CD4-positive, alpha-beta T cell treated with Interferon alpha-2 for 1 hour (primary cell): ENCODE measurements around the gene RBM46.

Experiments
- DNase-seq, 2 donors: peaks; one replicate each; pipeline ENCODE4 v3.0.0-alpha.2; 2020 to 2022

RBM46 gene, protein sequence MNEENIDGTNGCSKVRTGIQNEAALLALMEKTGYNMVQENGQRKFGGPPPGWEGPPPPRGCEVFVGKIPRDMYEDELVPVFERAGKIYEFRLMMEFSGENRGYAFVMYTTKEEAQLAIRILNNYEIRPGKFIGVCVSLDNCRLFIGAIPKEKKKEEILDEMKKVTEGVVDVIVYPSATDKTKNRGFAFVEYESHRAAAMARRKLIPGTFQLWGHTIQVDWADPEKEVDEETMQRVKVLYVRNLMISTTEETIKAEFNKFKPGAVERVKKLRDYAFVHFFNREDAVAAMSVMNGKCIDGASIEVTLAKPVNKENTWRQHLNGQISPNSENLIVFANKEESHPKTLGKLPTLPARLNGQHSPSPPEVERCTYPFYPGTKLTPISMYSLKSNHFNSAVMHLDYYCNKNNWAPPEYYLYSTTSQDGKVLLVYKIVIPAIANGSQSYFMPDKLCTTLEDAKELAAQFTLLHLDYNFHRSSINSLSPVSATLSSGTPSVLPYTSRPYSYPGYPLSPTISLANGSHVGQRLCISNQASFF

DNA sequence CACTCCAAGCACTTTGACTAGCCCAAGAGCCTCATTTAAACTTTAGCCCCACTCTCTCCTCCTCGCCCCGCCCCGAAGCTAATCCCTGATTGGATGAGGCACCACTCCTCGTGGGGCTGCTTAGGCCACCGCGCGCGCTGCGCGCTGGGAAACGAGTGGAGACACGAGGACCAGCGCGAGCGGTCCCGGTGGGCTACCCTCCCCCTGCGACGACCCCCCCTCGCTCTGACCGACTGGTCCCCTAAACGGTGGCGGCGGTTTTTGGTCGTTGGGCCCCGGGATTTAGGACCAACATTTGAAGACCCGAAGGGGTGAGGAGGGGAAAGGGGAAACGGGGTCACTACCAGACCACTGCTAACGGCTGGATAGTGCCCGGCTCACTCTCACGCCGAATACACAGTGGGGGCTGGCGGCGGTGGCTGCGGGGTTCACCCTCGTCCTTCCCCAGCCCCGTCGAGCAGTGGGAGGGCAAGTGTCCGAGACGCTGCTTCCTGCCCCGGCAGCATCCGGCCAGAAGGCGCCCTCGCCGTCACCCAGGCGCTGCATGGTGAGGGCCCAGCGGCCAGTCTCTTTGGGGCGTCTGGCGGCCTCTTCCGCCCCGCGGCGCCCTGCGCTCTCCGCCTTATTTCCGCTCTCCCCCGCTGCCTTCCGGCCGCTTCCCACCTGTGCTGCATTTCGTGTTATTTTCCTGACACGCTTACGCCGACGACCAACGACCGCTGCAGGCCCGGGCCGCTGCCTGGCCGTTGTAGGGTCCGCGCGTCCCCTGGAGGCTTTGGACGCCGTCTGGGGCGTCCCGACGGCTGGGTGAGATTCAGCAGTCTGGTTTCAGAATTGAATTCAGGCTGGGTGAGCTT, at the start of gene RBM46:
TSS of gene RBM46 (plus strand) at position 147 of the 857 bp plus-strand sequence. CDS start 15,481 bp downstream, outside the sequence.
- no peak for DNase-seq

DNA sequence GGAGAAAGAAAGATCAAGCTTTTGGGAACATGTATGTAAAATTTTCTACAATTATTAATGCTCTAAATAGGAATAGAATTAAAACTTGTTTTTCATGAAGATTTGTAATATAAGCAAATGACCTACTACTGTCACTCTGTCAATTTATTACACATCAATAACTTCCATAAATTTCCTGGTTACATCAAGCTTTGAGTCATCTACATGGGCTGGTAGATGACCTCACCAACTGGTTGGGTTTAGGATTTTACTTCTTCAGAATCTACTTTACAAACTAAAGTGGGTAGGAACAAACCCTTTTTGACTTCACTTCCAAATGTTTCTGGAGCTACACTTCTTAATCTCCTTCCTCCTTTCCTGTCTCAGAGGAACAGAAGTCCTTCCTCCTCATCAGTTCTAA, 49.3 kb upstream of the RBM46 start:
- no peak for DNase-seq

DNA sequence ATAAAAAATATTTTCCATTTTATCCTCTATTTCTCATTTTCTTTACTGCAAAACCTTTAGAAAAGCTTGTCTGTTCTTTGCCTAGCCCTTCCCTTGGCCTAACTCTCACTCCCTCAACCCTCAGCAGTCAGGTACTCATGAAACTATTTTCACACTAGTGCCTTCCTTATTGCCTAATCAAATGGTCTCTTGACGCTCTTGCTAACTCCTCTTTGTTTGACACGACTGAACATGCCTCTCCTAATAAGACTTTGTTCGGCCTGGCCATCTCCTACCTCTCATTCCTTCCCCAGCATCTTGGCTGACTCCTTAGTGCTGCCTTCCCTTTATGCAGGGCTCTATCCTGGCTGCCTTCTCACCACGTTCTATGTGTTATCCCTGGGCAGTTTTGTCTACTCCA, 48.4 kb upstream of the RBM46 start:
- DNase-seq = no peak

DNA sequence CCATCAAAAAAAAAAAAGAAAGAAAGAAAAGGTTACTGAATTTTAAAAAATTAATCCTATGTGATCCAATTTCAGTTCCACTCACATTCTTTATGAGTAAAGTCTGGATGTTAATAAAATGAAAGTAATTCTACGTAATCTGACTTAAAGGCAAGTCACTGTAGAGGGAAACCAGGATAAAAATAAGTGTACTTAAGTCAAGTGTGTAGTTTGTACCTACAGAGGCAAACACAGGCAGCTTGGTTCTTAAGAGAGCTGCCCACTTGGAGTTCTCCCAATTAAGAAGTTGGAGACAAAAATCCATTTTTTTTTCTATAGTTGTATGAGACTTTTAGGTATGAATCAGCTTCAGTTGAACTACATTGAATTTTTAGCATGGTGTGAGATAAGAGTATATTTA, 44.3 kb upstream of the RBM46 start:
- no peak for DNase-seq

DNA sequence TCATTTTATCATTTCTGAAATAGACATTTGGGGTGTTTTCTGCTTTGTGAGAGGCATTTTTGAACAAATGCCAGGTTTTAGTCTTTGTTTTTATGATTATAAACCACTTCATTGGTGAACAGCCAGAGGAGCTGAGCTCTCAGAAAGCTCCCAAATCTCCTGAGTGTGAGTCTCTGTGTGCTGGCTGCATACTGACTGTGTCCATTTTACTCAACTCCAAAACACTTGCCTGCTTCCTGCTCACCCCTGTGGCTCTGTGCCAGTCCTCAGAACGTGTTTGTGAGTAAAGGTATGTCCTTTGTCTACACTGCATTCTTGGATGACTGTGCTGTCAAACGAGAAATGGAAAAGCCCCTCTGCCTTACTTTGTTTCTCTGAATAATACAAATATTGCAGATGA, 42.6 kb upstream of the RBM46 start:
- no peak for DNase-seq

DNA sequence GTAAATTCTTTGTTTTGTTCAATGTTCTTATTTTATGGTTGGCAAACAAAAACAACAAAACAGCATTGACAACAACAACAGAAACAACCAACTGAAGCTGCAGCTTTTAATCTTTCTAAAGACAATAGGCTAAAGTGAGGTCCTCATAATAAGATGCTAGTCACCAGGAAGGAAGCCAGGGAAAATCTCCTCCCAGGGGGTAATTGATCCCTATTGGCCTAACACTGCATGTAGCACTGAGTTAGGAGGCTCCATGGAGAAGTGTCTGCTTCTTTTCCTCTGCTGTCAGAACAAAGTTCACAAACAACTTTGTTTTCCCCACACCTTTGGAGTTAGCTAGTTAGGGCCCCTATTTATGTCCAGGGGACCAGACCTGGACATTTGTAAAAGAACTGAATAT, 42.0 kb upstream of the RBM46 start:
- DNase-seq = no peak

DNA sequence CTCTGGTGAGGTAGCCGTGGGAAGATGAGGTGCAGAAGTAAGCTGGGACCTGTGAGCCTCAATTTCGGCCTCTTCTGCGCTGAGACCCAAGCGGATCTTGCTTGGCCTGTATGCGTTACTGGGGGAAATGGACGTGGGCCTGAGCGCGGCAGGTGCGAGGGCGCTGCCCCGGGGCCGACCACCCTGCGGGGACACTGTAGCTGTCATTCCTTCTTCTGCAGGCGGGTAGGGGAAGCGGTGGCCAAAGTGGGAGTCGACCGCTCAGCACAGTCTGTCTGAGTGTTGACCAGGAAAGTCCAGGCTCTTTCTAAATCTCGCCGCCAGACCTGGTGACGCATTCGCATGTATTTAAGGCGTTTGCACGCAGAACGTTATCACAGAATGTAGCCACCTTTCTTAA, 40.6 kb upstream of the RBM46 start:
- no peak for DNase-seq

DNA sequence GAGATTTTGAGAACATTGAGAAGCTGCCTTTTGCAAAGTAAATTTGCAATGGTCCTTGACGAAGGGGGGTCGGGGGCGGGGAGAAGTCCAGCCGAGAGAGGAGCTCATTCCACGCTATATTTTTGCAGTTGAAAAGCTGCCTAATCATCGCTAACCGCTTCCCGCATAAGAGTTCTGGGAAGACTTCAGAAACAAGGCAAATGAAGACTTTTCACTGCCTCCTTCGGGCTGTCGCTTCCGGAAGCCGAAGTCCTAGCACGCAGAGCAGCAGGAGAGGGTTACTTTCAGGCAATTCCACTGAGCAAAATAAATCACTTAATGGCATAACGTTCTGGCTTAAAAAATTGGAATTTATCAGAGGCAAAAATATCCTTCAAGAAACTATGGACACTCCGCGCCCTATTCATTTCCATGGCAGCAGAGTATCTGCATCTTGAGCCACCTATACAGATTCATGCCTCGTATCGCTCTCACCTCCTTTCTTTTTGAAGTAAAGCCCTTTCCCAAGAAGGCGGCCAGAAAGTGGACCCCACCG, 39.9 kb upstream of the RBM46 start:
- DNase-seq = no peak

DNA sequence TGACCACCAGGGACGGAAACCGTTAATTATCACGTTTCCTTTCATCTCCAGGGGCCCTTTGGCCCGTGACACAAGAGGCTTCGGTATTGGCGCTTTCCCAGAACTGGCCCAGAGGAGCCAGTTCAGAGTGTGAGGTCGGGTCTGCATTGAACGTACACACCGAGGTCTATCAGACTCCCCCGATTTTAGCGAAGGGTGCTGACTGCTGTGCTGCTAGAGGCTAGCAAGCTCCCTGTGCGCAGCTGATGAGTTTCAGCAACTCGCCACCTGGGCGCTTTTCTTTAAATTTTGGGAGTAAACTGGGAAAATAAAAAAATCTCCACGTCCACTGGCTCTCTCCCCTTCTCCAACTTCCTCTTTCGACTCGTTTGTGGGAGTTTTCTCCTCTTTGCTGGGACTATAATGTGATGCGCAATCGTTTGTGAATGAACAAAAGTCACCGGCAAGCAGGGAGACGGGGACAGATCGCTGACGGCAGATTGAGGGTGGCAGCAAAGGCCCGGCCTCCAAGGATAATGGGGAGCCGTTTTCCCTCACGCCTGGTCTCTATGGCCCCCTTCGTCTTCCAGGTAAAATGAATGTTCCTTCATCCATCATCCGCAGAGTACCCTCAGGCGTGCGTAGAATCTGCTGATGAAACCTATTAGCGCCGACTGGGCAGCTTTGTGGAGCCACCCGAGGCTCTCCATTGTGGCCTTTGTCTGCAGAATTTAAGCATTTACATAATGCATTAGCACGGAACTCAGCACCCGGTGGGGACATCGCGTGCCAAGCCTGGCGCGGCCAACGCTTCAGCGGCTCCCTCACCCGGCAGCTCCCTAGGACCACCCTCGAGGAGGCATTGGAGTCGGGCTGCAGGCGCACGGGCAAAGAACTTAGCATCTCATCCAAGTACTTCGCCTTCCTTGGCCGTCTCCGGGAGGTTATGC, 38.9 kb upstream of the RBM46 start:
- no peak for DNase-seq

DNA sequence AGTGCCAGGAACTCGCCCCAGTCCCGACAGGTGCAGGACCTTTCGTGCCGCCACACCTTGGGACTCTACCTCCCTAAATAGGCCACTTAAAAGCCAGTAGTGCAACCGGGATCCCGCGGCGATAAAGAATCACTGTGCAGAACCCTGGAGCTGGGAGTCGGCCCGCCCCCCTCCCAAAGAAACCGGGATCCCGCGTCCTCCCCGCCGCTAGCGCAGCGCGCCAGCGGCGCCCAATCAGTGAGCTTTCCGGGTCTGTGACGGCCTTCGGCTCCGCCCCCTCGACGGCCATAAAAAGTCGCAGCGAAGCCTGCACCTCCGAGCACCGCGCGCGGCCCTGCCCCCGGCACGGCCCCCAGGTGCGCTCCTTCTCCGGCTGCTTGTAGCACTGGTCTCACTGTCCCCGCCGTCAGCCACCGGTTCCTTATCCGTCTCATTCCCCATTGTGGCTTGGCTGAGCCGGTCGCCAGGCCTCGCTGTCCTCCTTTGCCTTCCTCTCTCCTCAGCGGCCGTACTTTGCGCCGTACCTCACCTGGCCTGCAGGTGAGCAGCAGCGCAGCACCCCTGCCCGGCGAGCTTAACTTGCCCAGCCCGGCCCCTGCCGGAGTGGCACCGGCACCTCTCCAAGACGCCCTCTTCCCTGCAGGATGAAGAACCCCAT, 37.3 kb upstream of the RBM46 start, which contains the start of gene LRAT:
TSS of gene LRAT (plus strand) at position 318 of the 658 bp plus-strand sequence. CDS start at position 645, 327 bp downstream.
- DNase-seq = peak in 1 of 2 donors; percentile 37

DNA sequence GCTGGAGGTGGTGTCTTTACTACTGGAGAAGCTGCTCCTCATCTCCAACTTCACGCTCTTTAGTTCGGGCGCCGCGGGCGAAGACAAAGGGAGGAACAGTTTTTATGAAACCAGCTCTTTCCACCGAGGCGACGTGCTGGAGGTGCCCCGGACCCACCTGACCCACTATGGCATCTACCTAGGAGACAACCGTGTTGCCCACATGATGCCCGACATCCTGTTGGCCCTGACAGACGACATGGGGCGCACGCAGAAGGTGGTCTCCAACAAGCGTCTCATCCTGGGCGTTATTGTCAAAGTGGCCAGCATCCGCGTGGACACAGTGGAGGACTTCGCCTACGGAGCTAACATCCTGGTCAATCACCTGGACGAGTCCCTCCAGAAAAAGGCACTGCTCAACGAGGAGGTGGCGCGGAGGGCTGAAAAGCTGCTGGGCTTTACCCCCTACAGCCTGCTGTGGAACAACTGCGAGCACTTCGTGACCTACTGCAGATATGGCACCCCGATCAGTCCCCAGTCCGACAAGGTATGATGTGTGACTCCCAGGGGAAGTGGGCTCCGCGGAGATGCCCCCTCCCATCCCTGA, 36.6 kb upstream of the RBM46 start:
- DNase-seq = no peak

DNA sequence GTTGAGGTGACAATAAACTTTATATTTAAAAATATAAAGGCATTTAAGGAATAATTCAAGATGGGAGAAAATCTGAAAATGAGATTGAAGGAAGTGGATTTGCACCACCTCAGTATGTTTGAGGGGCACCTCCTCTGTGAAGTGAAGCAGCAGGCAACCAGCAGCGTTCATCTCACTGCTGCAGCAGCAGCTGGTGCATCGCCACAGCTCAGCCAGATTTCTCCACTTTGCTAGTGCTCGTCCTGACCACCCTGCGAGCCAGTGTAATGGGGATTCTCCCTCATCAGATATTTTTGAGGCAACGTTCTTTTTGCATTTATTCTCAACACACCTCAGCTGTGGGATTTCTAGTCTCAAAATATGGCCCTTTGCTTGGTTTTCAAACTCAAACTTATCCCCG, 23.4 kb upstream of the RBM46 start:
- DNase-seq = no peak

DNA sequence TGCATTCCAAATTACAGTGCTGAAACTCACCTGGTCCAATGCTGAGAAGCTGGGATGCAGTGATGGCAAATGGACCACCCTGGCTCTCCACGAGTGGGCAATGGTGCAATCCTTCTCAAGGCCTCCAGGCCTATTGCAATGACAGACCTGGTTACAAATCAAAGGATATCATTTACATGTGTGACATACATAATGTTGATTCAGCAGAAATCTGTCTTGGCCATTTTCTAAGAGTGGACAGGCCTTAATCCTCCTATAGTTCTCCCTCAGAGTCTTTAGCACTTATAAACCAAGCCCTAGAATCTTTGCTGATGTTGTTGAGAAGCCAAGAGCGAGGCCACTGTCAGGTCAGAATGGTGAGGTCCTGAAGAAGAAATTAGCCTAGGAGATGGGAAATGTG, 20.2 kb upstream of the RBM46 start:
- no peak for DNase-seq

DNA sequence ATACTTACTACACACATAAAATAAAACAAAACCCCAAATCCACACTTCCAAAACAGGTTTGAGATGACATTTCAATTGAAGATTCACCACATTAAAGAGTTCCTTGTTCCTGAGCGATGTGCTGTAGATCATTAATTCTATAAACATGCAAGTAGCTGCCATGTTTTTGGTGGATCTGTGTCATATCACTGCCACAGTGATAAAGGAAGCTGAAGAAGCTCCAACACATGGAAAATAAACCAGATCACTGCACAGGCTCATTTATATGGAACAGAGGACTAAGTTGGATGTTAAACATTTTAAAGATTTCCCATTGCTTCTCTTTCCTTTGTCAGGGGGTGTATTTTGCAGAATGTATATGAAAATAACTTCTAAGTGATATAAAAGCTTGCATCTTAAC, 2.8 kb upstream of the RBM46 start:
- no peak for DNase-seq

DNA sequence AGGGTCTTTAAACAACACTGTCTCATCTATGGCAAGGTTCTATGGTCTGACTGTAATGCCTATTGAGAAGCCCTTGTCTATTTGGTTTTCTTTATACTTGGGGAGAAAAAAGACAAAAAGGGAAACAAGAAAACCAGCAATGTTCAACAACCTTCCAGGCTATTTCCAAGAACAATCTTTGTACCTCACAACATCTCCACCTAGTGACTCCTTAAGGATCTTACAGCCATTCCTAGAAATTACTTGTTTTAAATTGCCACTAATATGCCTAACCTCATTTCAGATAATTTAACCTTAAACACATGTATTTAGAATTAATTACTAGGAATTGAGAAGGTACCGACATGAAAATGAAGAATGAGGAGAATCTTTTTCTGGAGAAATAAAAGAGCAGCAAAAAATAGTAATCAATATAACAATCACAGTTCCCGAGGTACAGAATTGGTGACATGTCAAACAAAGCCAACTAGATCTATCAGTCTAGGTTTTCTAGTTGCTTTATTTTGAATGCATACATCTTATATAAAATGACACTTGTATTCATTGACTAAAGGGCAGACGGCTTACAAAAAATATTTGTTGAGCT, 1.6 kb upstream of the RBM46 start:
- DNase-seq = no peak

DNA sequence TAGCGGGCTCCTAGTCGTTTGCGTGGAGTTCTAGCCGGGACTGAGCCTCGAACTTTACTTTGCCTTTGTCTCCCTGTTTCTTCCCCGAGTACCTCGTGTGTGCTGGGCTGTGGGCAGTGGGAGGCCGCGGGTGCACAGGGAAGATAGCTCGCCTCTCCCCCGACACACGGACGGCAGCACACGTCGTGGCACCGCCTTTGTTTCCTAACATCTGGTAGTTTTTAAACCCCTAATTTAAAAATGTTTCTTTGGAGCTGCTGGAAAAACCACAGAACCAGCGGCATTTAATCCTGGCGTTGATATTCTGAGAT, 866 bp downstream of the RBM46 start:
- no peak for DNase-seq

DNA sequence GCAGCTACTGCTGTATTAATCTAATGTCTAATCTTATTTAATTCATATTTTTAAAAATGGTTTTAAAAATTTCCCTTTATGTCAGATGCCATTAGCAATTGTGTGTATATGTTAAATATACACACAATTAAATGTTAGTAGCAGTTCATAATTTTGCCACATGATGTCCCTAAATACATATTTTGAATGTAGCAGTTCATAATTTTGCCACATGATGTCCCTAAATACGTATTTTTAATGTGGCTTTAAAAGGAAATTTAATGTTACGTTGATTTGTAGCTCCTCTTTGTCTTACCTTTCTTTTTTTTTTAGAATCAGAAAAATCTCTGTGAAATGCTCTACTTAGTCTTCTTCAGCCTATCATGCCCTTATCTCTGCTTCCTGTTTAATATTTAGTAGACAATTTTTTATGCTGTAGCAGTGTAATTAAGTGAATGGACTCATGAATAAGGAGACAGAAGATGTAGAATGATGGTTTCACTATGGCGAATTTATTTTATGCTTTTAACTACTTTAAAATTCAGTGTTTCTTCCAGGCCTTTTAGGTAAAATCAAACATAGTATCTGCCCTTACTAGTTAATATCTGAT, 26.1 kb downstream of the RBM46 start:
- DNase-seq = peak in 1 of 2 donors; percentile 16

DNA sequence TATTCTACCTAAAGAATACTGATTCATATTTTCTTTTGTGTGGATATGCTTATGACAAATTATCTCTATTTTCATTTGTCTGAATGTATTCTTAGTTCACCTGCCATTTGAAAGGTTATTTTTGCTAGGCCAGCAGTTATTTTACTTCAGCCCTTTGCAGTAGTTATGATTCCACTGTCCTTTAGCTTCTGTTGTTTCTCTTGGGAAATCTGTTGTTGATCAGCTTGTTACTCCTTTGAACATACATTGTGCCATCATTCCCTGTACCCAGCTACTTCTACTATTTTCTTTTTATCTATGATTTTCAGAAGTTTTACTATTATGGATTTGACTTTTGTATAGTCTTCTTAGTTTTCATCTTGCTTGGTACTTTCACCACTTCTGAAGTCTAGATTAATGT, 37.2 kb downstream of the RBM46 start:
- no peak for DNase-seq

DNA sequence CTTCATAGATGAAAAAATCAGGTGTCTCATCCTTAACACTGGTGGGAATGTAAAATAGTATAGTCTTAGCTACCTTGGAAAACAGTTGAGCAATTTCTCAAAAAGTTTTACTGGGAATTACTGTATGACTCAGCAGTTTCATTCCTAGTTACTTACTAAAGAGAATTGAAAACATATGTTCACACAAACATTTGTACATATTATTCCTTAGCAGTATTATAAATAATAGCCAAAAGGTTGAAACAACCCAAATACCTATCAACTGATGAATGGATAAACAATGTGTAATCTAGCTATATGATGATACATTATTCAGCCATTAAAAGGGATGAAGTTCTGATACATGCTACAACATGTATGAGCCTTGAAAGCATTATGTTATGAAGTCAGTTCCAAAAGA, 41.7 kb downstream of the RBM46 start:
- DNase-seq = no peak

DNA sequence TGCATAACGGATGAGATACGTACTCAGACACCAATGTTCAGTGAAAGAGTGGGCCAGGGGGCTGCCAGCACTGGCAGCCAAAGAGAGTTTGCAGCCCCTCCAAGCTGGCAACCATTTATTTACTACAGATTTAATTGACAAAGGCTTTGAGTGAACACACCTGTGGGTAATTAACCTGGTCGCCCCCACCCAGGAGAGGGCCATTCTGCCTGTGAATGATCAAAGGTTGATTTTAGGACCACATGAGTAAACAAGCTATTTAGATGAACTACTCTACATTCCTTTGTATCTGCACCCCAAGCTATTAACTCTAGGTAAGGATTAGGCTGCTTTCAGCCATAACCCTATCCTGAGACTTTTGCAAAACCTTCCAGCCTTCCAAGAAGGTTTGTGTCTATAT, 55.0 kb downstream of the RBM46 start:
- no peak for DNase-seq

DNA sequence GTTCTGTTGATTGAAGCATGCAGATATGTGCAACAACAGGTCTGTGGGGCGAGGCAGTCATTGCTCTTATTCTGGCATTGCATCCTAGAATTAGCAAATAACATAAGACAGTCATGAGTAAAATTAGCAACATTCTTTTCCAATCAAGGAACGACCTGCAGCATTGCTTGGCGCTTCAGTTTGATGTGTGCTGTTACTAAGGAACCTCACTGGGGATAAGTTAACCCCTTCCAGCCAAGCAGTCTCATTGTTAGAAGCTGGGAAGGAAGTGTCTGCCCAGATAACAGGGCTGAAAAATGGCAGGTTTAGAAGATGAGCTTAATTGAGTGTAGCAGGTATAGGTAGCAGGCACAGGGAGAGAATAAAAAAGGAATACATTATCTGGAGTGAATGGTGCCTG, 55.4 kb downstream of the RBM46 start:
- DNase-seq = no peak
